Activated CD8-positive, alpha-beta memory T cell treated with anti-CD3 and anti-CD28 coated beads for 1 hour (primary cell): ENCODE data around the gene JAG1.

Experiments used
- DNase-seq, 2 donors: peaks; one replicate each; pipeline ENCODE4 v3.0.0-alpha.2; 2020; ENCODE audit warnings: low read depth in 1 of 2; ENCODE audit errors: extremely low read depth in 1 of 2

JAG1 gene

DNA sequence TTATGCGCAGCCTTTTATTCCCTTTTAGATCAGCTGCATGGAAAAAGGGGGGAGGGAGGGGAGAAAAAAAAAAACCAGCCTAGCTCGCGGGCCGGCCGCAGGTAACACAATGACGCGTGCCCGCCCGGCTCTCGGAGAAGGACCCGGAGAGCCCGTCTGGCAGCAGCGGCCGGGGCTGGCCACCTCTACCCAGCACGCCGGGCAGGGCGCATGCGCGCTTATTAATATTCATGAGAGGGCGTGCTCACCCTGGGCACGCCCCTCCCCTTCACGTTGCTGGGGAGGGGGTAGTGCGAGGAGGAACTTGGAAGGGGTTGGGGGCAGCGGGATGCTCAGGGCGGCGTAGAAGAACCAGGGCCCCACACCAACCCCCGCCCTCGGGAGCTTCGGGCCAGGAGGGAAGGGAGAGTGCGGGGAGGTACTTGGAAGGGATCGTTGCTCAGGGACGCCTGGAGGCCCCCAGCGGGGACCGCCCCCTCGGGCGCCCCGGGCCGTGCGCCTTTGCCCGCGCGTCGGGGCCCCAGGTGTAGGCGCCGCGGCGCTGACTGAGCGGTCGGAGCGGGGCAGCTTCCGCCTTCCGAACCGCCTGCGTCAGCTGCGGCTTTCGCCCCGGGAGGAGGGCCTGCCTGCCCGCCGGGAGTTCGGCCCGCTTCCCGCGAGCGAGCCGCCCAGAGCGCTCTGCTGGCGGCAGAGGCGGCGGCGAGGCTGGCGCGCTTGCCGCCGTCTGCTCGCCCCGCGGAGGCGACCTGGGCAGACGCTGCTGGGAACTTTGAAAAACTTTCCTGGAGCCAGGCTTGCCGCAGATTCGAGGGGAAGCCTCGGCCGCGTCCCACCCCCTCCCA is at the start of gene JAG1:
Gene JAG1, minus strand, starts transcription at position 158 of the 842 bp plus-strand sequence. CDS start 469 bp downstream, outside the sequence.
- DNase-seq, result peak in 1 of 2 donors; percentile 27

DNA sequence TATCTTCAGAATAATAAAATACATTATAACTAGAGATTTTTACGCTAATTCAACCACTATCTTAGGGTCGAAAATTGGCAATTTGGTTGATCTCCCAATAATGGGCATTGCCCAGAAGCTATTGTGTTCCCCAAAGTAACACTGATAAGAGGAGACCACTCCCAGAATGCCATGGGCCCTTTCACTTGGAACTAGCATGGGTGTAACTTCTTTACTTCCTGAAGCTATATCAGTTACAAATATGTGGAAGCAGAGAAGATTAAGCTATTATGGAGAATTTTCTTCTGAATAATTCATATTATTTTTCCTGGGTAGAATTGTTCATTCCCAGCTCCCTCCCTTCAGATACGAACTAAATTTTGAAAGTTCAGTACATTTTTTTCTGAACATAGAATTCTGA is 48.2 kb upstream of the JAG1 start:
- DNase-seq, result no peak

DNA sequence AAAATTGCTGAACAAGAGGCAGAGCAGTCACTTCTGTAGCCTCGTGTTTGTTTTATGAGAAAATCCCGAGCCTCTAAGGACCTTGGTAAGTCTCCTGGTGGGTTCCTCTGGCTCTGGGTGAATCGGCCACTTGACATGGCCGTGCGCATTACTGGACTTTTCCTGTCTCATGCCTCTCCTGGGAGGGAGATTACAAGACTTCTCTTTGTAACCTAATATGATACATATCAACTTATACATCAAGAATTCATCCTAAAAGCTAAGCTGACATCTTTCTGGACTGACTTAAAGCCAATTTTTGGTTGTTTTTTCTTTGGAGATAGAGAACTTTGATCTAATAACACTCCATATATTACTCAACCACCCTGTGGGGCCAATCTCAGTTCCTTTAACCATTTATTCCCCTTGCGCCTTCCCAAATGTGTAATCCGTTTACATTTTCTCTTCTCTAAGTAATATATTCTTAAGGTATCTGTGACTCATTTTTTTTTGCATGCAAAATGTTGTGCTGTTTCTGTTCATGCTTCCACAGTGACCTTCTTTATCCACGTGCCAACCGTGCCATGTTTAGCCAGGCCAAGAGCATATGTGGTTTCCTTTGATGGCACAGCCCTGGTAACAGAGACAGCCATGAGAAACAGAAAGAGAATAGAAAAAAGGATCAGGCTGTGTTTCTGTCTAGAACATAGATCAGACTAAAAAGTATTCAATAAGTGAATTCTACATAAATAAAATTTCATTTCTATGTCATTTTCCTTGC is 47.5 kb upstream of the JAG1 start:
- no peak for DNase-seq

DNA sequence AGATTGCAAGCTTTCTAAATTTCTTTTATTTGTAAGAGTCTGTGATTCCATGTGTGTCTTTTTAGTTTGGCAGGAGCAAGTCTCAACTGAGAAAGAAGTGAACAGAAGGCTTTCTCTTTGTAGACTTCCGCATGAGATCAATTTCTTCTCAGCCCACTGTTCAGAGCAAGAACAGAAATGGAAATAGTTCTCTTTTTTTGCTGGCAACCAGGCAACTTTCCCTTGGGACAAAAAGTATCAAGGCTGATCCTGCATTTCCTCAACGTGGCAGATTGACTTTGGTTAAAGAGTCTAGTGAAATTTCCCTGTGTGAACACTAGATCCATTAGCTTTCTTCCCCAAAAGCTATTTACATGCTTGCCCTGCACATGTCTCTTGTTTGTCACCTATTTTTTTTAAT is 46.8 kb upstream of the JAG1 start:
- DNase-seq, result no peak

DNA sequence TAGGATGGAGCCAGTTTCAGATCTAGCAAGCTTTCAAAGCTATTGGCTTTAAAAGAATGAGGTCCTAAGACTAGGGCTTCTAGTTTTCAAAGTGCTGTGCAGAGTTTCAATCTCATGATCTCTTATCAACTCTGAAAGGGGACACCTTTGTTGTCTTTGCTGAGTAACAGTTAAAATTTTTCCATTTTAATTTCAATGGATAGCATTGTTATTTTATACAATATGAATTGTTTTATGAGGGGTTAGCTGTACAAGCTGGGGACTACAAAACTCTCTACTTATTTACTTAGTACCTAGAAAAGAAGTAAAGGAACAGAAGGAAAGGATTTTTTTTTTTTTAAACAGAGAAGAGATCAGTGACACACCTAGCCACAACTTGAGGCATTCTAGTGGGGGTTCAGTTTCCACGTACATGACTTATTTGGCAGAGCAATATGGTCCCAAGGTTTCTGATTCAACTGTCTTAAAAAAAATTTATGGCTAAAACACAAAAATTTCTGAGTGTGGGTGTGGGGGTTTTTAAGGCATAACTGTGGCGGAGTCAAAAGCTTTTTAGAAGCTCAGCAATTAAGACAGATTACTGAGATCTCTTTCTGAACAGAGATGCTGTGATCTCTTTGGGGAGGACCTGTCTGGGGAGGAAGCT is 46.1 kb upstream of the JAG1 start:
- DNase-seq, result no peak

DNA sequence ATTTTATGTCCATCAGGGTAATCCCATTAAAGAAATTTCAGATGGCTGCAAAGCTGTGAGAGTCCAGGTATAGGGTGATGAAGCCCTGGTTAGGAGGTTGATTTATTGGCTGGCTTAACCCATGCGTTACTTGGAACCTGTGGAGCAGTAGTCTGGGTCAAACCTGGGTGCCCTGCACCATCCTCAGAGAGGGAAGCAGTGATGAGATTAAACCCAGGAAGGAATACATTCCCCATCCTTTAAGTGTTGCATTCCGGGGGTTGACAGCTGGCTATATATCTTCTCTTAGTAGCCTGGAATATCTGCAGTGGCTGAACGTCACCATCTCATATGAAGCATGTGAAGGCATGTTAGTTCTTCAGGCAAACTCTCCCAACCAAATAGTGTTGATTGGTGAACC is 44.9 kb upstream of the JAG1 start:
- no peak for DNase-seq

DNA sequence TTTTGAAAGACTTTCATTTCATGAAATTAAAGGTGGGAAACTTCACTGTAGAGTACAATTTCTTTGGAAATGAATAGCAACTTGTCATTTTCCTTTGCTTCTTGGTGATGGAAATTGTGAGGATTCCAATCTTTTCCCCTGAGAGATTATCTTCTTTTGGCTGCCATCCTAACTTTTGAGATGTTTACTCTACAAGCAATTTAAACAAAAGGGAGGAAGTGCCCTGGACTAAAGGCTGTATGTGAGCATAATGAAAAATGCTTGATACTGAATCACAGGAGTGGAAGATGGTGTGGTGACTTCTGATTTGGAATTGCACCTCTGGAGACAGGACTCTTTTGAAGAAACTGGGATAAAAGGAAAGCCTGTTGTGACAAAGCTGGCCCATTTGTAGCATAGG is 43.1 kb upstream of the JAG1 start:
- DNase-seq, result no peak

DNA sequence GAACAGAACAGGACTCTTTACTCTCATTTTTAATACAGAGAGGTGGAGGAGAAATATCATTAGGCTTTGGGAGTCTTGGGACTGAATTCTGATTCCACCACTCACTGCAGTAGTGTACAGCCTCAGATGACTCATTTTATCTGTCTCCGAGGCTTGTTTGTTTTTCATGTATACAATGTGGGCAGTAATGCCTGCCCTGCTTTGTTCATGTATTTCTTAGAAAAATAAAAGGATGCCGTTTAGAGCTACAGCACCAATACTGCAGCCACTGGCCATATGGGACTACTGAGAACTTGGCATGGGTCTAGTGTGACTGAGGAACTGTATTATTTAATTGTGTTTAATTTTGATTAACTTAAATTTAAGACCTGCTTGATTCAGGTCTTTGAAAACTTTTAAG is 41.2 kb upstream of the JAG1 start:
- DNase-seq, result no peak

DNA sequence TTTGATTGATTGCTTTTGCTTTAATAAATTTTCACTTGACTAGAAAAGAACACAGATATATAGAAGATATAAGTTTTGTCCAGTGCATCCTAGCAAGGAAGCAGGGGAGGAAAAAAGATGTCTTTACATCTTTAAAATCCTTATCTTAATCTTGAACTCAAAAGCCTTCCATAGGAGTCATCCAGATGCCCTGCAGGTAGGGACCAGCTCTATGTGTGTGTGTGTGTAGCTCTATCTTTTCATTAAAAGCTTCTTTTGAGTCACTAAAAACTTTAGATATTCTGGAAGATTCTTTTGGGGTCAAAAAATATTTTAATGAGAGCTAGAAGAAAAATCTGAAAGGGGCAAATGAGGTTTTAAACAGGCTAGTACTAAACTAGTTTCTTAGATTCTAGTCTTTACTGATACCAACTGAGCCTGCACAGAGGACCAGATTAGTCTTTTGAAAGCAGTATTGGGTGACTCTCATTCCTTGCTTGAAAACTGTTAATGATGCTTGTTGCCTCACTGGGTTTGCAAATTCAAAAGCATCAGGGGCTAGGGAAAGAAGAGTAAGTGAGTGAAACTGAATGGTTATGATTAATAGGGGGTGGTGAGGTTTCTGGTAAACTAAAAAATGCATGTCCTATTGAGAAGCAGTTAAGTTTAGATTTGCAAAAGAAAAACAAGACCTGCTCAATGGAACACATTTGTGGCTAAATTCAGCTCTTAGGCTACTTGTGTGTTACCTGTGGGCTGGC is 40.6 kb upstream of the JAG1 start:
- no peak for DNase-seq

DNA sequence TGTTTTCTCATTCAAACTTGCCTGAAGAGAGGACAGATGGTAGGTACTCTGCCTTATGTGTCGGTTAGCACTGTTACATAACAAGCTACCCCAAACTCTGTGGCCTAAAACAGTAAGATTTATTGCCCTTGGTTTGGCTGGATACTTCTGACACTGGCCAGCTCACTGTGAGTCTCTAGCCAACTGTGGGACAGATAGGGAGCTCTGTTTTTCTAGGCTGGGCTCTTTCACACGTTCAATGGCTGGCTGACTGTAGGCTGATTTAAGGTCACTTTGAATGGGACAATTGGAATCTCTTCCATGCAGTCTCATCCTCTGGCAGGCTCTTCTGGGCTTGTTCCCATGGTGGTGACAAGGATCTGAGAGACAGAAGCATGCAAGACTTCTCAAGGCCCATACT is 39.4 kb upstream of the JAG1 start:
- DNase-seq, result no peak

DNA sequence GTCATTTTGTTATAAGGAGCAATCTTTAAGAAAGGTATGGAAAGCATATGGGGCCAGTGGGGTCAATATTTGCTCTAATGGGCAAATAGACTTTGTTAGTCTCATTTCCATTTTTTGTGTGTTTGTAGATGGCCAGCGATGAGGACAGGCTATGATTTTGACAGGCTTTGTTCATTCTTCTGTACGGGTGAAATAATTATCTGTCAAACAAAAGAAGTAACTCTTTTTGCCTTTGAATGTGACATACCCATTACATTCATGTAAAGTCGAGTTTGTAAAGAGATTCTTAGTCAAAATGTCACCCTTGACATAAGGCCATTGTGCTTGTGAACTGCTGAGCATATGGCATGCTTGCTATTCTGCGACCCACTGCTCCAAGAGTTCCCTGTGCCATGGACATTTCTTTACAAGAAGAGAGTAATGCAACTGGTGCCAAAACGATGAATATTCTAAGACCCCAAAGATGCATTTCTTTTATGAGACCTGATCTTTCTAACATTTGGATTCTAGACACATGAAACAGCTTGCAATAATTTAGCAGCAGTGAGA is 38.2 kb upstream of the JAG1 start:
- DNase-seq, result no peak

DNA sequence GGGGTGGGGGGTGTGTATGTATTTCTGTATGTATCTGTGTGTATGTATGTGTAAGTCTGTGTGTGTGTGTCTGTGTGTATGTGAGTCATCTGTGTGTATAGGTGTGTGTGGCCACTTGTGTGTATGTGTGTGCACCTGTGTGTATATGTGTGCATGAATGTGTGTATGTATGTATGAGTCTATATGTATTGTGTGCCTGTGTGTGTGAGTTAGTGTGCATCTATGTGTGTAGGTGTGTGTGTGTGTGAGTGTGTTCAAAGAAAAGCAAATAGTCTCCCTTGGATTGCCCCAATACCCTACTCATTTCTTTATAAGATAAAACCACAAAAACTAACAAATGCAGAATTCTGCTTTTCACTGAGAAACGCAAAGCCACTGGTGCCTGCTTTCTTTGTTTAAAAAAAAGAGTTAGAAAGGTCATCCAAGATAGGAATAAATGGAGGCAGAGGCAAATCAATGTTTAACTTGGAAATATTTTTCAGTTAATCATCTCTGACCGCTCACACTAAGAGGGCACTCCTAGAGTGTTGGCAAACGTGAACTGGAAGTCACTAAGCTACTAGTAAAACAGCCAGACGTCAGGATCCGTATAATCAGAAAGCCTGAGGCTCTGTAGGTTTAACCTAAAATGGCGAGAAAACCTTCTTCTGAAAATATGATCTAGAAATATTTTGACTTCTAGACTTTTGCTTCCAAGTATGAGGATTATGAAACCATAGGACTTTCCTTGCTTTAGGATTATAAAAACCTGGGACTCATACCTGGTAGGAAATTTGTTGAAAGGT is 37.4 kb upstream of the JAG1 start:
- no peak for DNase-seq

DNA sequence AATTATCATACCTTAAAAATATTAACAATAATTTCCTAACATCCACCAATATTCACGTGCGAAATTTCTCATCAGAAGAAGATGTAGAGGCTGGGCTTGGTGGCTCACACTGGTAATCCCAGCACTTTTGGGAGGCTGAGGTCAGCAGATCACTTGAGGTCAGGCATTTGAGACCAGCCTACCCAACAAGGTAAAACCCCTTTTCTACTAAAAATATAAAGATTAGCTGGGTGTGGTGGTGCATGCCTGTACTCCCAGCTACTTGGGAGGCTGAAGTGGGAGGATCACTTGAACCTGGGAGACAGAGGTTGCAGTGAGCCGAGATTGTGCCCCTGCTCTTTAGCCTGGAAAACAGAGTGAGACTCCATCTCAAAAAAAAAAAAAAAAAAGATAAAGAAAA is 36.1 kb upstream of the JAG1 start:
- no peak for DNase-seq

DNA sequence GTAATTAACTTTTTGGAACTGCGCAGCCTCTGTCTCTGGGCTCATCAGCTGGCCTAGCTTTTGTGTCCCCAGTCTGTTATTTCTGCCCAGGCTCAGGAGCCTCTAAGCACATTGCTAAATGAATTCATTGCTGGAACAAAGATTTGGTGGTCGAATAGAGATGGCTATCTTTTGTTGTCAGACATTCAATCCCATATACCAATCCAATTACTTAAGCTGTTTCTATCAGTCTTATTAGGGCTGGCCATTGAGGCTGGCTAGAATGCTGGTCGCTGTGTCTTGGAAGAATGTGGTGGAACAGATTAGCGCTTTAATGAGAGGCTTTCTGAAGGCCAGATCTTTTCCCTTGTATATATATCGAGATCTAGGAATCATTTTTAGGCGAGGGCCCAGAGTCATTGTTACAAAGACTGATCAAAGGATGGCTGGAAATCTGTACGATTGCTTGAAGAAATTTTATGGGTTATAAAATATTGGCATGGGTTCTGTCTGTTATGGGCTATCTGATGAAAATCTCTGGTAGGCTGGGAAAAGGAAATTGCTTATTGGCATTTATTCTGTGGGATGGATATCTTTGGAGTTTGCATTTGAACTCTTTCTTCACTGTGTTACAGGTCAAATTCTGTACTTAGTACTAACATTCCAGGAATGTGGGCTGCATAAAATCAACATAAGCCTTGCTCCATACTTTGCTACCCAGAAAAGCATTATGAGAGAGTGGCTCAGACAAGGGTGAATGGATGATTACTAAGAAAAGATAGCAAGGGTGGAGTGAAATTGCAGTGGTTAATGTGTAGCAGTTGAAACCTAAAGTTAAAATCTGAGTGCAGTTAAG is 34.8 kb upstream of the JAG1 start:
- DNase-seq, result no peak

DNA sequence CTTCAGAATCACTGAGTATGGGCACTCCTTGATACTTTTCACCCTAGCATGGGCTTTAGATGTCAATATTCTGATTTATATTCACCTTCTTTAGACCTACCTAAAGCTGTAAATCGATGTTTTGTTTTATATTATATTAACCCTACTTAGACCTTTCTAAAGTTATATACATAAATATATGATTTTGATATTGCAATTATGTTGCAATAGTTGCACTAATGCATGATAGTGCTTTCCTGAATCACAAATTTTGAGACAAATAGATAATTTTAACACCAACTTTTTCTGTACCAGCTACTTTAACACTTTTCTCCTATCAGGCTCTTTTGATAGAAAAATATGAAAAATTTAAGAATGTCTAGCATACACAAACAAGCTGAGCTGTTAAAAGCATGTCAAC is 34.0 kb upstream of the JAG1 start:
- DNase-seq, result no peak

DNA sequence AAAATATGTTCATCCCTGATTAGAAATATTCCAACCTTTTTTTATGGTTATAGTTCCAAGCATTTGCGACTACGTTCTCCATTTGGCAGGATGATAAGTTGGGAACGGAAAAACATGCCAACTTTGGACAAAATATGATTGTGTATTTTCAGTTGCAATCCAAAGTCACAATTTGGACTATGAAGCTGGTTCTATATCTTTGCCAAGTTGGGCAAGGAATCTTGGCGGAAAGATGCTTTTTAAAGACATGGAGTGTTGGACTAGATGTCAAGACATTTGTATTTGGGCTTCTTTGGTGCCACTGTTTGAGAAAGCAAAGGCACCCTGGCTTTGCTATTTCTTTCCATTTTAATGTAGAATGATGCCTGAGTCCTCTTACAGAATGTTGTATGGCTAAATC is 33.3 kb upstream of the JAG1 start:
- DNase-seq, result no peak

DNA sequence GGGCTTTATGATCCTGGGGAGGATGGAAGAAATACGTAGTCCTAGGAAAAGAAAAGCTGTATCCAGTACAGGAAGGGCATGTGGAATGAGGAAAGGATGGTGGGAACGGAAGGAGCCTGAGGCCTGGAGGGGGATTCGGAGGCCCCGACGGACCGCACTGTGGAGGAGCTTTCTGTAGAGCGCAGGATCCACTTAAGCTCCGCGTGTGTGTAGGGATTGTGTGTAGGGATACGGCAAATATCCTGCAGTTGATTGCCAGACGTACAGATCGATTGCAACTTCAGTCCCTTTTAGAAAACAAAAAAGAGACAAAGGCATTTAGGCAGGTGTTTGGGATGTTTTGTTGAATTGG is 32.6 kb upstream of the JAG1 start:
- no peak for DNase-seq

DNA sequence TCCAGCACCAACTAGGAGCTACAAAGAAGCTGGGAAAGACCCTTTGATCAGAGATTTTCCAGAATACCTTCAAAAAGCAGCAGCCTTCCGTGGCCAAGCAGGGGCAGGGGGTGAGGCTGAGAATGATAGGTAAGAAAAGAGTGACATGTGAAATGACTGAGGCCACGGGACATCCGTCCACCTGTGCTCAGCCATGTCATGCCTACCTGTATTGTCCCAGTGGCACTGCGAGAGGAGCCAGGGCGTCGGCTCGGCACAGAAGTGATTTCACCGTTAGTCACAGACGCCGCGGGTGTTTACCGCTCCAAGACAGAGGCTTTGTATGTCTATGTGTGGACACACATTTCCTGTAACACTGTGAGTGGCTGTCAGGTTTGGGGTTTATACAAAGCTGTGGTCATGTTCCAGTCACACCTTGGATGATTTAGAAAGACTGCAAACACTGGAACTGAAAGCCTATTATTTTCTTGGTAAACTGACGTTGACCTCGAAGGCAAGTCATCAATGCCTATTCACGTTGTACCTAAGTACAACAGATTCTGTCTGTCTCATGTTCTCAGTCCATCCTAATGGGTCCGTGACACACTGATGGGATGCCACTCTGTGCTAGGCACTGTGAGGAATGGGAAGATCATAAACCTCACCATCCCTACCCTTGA is 32.1 kb upstream of the JAG1 start:
- DNase-seq, result no peak

DNA sequence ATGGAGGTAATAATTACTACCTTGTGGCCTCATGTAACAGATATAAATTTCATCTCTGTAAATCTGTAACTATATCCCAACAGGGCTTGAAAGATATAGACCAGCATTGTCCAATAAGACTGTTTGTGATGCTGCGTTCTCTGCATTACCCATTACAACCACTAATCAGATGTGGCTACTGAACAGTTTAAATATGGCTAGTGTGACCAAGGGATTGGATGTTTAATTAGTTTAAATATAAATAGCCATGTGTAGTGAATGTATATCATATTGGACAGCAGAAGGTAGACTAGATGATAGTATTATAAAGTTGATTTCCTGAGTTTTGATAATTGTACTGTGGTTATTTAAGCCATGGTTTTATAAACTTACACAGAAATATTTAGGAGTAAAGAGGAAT is 27.8 kb upstream of the JAG1 start:
- no peak for DNase-seq
